ENCODE measurements around the gene TGFB1.

DNA sequence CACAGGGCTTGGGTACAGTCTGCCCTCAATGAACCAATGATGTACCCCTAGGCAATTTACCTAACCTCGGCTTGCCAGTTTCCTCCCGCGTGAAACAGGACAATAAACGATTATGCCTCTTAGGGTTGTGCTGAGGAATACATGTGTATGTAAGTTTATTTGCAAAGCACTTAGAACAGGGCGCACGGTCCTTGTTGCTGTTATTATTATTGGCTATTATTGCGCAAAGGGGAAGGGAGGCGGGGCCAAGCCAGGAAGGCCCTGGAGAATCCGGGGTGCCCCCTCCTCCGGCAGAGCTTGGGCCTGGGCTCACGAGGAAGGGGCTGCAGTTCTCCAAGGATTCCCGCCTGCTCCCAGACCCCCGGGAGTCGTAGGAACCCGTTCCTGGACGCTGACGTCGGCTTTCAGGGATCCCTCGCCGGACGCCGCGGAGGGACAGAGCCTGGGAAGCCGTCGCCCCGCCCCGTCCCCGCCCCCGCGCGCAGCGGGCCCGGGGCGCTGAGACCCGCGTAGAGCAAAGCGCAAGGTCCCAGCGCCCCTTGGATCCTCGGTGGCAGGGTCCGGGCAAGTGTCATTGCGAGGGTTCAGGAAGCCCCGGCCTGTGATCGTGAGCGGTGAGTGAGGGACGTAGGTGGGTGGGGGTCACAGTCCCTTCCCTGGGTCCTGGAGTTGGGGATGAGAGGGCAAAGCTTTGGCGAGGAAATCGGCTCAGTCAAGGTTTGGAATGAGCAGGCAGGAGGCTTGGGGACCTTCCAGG, 22.7 kb upstream of the TGFB1 start, which contains the start of gene TMEM91:
- TF ChIP-seq, protein P1, sequence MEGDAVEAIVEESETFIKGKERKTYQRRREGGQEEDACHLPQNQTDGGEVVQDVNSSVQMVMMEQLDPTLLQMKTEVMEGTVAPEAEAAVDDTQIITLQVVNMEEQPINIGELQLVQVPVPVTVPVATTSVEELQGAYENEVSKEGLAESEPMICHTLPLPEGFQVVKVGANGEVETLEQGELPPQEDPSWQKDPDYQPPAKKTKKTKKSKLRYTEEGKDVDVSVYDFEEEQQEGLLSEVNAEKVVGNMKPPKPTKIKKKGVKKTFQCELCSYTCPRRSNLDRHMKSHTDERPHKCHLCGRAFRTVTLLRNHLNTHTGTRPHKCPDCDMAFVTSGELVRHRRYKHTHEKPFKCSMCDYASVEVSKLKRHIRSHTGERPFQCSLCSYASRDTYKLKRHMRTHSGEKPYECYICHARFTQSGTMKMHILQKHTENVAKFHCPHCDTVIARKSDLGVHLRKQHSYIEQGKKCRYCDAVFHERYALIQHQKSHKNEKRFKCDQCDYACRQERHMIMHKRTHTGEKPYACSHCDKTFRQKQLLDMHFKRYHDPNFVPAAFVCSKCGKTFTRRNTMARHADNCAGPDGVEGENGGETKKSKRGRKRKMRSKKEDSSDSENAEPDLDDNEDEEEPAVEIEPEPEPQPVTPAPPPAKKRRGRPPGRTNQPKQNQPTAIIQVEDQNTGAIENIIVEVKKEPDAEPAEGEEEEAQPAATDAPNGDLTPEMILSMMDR (IDR thresholded peaks at IDR 0.05) = no peak
- TF ChIP-seq POLR2A (IDR thresholded peaks at IDR 0.05) = no peak
